Measurements from ENCODE around the gene CLK4.

DNA sequence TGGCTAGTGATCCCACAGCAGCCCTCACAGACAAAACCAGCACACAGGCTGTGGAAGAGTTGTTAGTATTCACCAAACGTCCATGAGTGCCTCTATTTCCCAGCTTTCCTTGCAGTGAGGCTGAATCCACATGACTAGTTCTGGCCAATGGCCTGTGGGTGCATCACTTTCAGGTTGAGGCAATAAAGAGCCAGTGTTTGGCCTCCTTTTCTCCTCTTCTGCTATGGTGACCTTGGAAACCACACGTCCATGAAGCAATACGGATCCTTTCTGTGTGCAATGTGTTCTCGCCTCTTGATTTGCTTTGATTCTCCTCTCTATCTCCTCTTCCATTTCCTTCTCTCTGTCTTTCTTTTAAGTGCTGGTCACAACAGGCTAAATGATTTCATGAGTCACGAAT, 23.4 kb upstream of the CLK4 start:
- TF ChIP-seq, protein P1, sequence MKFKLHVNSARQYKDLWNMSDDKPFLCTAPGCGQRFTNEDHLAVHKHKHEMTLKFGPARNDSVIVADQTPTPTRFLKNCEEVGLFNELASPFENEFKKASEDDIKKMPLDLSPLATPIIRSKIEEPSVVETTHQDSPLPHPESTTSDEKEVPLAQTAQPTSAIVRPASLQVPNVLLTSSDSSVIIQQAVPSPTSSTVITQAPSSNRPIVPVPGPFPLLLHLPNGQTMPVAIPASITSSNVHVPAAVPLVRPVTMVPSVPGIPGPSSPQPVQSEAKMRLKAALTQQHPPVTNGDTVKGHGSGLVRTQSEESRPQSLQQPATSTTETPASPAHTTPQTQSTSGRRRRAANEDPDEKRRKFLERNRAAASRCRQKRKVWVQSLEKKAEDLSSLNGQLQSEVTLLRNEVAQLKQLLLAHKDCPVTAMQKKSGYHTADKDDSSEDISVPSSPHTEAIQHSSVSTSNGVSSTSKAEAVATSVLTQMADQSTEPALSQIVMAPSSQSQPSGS (IDR thresholded peaks at IDR 0.05; ENCODE audit: low read length): no peak
- TF ChIP-seq, protein P2, sequence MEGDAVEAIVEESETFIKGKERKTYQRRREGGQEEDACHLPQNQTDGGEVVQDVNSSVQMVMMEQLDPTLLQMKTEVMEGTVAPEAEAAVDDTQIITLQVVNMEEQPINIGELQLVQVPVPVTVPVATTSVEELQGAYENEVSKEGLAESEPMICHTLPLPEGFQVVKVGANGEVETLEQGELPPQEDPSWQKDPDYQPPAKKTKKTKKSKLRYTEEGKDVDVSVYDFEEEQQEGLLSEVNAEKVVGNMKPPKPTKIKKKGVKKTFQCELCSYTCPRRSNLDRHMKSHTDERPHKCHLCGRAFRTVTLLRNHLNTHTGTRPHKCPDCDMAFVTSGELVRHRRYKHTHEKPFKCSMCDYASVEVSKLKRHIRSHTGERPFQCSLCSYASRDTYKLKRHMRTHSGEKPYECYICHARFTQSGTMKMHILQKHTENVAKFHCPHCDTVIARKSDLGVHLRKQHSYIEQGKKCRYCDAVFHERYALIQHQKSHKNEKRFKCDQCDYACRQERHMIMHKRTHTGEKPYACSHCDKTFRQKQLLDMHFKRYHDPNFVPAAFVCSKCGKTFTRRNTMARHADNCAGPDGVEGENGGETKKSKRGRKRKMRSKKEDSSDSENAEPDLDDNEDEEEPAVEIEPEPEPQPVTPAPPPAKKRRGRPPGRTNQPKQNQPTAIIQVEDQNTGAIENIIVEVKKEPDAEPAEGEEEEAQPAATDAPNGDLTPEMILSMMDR (IDR thresholded peaks at IDR 0.05; ENCODE audit: control extremely low read depth in 1 of 3, insufficient read depth in 1 of 3, low read depth in 1 of 3, low read length in 3 of 3): no peak
- TF ChIP-seq KDM5A (IDR thresholded peaks at IDR 0.05; ENCODE audit: low read length): no peak
- TF ChIP-seq YY1 (IDR thresholded peaks at IDR 0.05; ENCODE audit: low read depth, low read length): no peak
- TF ChIP-seq TCF12 (IDR thresholded peaks at IDR 0.05; ENCODE audit: low read depth, low read length): no peak
- no peak for TF ChIP-seq GABPA (IDR thresholded peaks at IDR 0.05; ENCODE audit: borderline replicate concordance, insufficient read depth, low read length)

Data from H1 (cell line).